Fibroblast of lung (primary cell): Measurements from ENCODE around the gene SLC8A3. TPM values are rescaled to one million over a fixed set of nuclear protein-coding genes. Genes with fewer than 3 reads are reported as not detected.

Source experiments
- DNase-seq, 2 donors: peaks; one replicate each; pipeline versions ENCODE4 v3.0.0 to v3.0.0-alpha.2; 2010; ENCODE audit warnings: low read depth in 2 of 2
- H2AFZ ChIP-seq: 2 replicates; pipeline ENCODE4 v1.5.1; 2012; ENCODE audit warnings: low read length, control low read depth, inconsistent platforms
- H3K27ac ChIP-seq: 2 replicates; pipeline ENCODE4 v1.5.1; 2011; ENCODE audit warnings: low read length, control low read depth; ENCODE audit not compliant: insufficient read depth
- H3K27me3 ChIP-seq: 2 replicates; pipeline ENCODE4 v1.5.1; 2011; ENCODE audit warnings: mild to moderate bottlenecking, low read length; ENCODE audit not compliant: control insufficient read depth, insufficient read depth
- H3K36me3 ChIP-seq: 2 replicates; pipeline ENCODE4 v1.5.1; 2011; ENCODE audit warnings: low read length; ENCODE audit not compliant: control insufficient read depth, insufficient read depth
- H3K4me1 ChIP-seq: 2 replicates; pipeline ENCODE4 v1.5.1; 2011; ENCODE audit warnings: low read length; ENCODE audit not compliant: control insufficient read depth, insufficient read depth; ENCODE audit errors: extremely low read depth
- H3K4me2 ChIP-seq: 2 replicates; pipeline ENCODE4 v1.5.1; 2011; ENCODE audit warnings: low read length, control low read depth; ENCODE audit not compliant: insufficient read depth; ENCODE audit errors: extremely low read depth
- H3K4me3 ChIP-seq, 4 experiments: fragments of 200-600 bp in 1 of 4; sonication (generic) in 1 of 4; replicated peaks in 1 of 4; 2 replicates each; pipeline ENCODE4 v1.5.1; 2011 to 2016; ENCODE audit warnings: low read length in 4 of 4, low read depth in 3 of 4, mild to moderate bottlenecking in 3 of 4, control low read depth in 2 of 4, inconsistent platforms in 1 of 4, mixed read lengths in 1 of 4; ENCODE audit not compliant: insufficient read depth in 1 of 4; ENCODE audit errors: control extremely low read depth in 1 of 4
- H3K79me2 ChIP-seq: 2 replicates; pipeline ENCODE4 v1.5.1; 2012; ENCODE audit warnings: mild to moderate bottlenecking, low read length, inconsistent platforms; ENCODE audit not compliant: control insufficient read depth, insufficient read depth
- H3K9ac ChIP-seq: 2 replicates; pipeline ENCODE4 v1.5.1; 2011; ENCODE audit warnings: mild to moderate bottlenecking, low read length, control low read depth; ENCODE audit not compliant: insufficient read depth
- H3K9me3 ChIP-seq: 2 replicates; pipeline ENCODE4 v1.5.1; 2012; ENCODE audit warnings: low read depth, low read length; ENCODE audit not compliant: control insufficient read depth, insufficient read depth
- H4K20me1 ChIP-seq: 2 replicates; pipeline ENCODE4 v1.5.1; 2011; ENCODE audit warnings: low read length; ENCODE audit not compliant: control insufficient read depth, insufficient read depth; ENCODE audit errors: extremely low read depth
- CTCF ChIP-seq, 2 donors: IDR thresholded peaks in 1 of 2; conservative IDR thresholded peaks in 1 of 2; 1 replicate in 1 of 2; 2 replicates in 1 of 2; pipeline ENCODE4 v1.5.1; 2011 to 2012; ENCODE audit warnings: low read length in 2 of 2, control low read depth in 1 of 2, inconsistent platforms in 1 of 2, low read depth in 1 of 2, mild to moderate bottlenecking in 1 of 2
- EZH2 ChIP-seq: IDR thresholded peaks from 2 replicates; pipeline ENCODE4 v1.5.1; 2012; ENCODE audit warnings: low read length, control low read depth, mild to moderate bottlenecking; ENCODE audit errors: missing control alignments
- polyA plus RNA-seq, 2 donors: library from polyadenylated mRNA; depleted of rRNA in 1 of 2; stranded (reverse) in 1 of 2; unstranded in 1 of 2; fragments of >200 nt; gene quantifications; 2 replicates each; pipeline ENCODE4 v1.2.1, GENCODE V29; 2011 to 2012; ENCODE audit warnings: missing spikeins in 1 of 2
- total RNA-seq: library from RNA; depleted of rRNA; stranded (reverse); fragments of >200 nt; gene quantifications from 2 replicates; pipeline ENCODE4 v1.2.1, GENCODE V29; 2014

Gene SLC8A3
- total and polyA plus RNA-seq, 2 donors (not counting 1 experiment from before 2014, with no cell fraction given), result under 0.01 to 0.03 TPM

- H3K4me3 ChIP-seq, result no peak overlapping the region
- no peak overlapping the region for H3K9ac ChIP-seq
- H3K27ac ChIP-seq, result no peak overlapping the region
- no peak overlapping the region for H3K4me2 ChIP-seq
- no peaks in the 10 kb centered on the region for H3K4me1 ChIP-seq
- peak; percentile 3 to 11 for DNase-seq
- no peaks in the 10 kb centered on the region for H3K79me2 ChIP-seq
- H4K20me1 ChIP-seq, result no peaks in the 10 kb centered on the region
- H3K9me3 ChIP-seq, result no peaks in the 10 kb centered on the region
- H3K27me3 ChIP-seq, result no peaks in the 10 kb centered on the region
- H2AFZ ChIP-seq, result no peak overlapping the region
- TF ChIP-seq EZH2, result no peak
- no peak for TF ChIP-seq CTCF (conservative IDR thresholded peaks at IDR 0.05 in 1 of 2, IDR thresholded peaks at IDR 0.05 in 1 of 2; ENCODE audit: low read depth in 1 of 2, low read length in 2 of 2)
- no peaks in the 10 kb centered on the region for H3K36me3 ChIP-seq
Measured at GRCh38 chr14:70098250-70098809, 90.4 kb downstream of the SLC8A3 start.

- Histone ChIP-seq H2AFZ (no peak overlapping the region), H3K4me3 (no peak overlapping the region), H3K27ac (no peak overlapping the region), H3K79me2 (no peaks in the 10 kb centered on the region), H4K20me1 (no peaks in the 10 kb centered on the region), H3K9me3 (no peaks in the 10 kb centered on the region), H3K27me3 (no peaks in the 10 kb centered on the region), H3K9ac (no peak overlapping the region), H3K36me3 (no peaks in the 10 kb centered on the region), H3K4me2 (no peak overlapping the region), H3K4me1 (no peaks in the 10 kb centered on the region)
- no peak for TF ChIP-seq CTCF (conservative IDR thresholded peaks at IDR 0.05 in 1 of 2, IDR thresholded peaks at IDR 0.05 in 1 of 2; ENCODE audit: low read depth in 1 of 2, low read length in 2 of 2)
- TF ChIP-seq EZH2, result no peak
- DNase-seq, result no peak
Measured at GRCh38 chr14:70097576-70098249, 91.0 kb downstream of the SLC8A3 start.

- no peak overlapping the region for H2AFZ ChIP-seq
- no peak for TF ChIP-seq EZH2
- peak; percentile 31 to 48 for TF ChIP-seq CTCF (conservative IDR thresholded peaks at IDR 0.05 in 1 of 2, IDR thresholded peaks at IDR 0.05 in 1 of 2; ENCODE audit: low read depth in 1 of 2, low read length in 2 of 2)
- H3K4me3 ChIP-seq, result no peak overlapping the region
- H3K27ac ChIP-seq, result no peak overlapping the region
- no peaks in the 10 kb centered on the region for H3K27me3 ChIP-seq
- H3K79me2 ChIP-seq, result no peaks in the 10 kb centered on the region
- no peaks in the 10 kb centered on the region for H3K9me3 ChIP-seq
- H4K20me1 ChIP-seq, result no peaks in the 10 kb centered on the region
- no peak overlapping the region for H3K9ac ChIP-seq
- no peaks in the 10 kb centered on the region for H3K4me1 ChIP-seq
- peak in 1 of 2 donors; percentile 3 for DNase-seq
- no peak overlapping the region for H3K4me2 ChIP-seq
- no peaks in the 10 kb centered on the region for H3K36me3 ChIP-seq
Measured at GRCh38 chr14:70096866-70097265, 91.9 kb downstream of the SLC8A3 start.
